Measurements from ENCODE around the gene FAM171A2.

GRCh38 chr17:44355642-44356099 is 8.0 kb downstream of the FAM171A2 start:
- no peak for TF ChIP-seq CTCF (IDR thresholded peaks at IDR 0.05; ENCODE audit: insufficient read depth, low read length)
- no peak for TF ChIP-seq POLR2AphosphoS5 (IDR thresholded peaks at IDR 0.05; ENCODE audit: low read depth)
- no peak for TF ChIP-seq REST (IDR thresholded peaks at IDR 0.05; ENCODE audit: insufficient replicate concordance, low read depth)
- no peak for TF ChIP-seq GABPA (IDR thresholded peaks at IDR 0.05; ENCODE audit: low read depth)
- TF ChIP-seq SPI1 (IDR thresholded peaks at IDR 0.05; ENCODE audit: borderline replicate concordance, low read depth): no peak
